PFSK-1 (cell line): ENCODE data around the gene SLC10A7.

Source experiments
- FOXP2 ChIP-seq: optimal IDR thresholded peaks from 2 replicates; pipeline ENCODE3; 2011; ENCODE audit warnings: borderline replicate concordance, control low read depth, inconsistent platforms; ENCODE audit not compliant: insufficient read depth; ENCODE audit errors: extremely low read length, extremely low read depth
- POLR2AphosphoS5 ChIP-seq: IDR thresholded peaks from 2 replicates; pipeline ENCODE4 v1.6.1; 2012; ENCODE audit warnings: low read depth, mild to moderate bottlenecking, control low read depth, low read length, moderate library complexity
- REST ChIP-seq, 2 experiments: IDR thresholded peaks; 2 replicates each; pipeline versions ENCODE4 v1.6.1 to v1.8.0; 2011 to 2012; ENCODE audit warnings: low read depth in 2 of 2, low read length in 2 of 2, control low read depth in 1 of 2, inconsistent platforms in 1 of 2, mild to moderate bottlenecking in 1 of 2, moderate library complexity in 1 of 2; ENCODE audit not compliant: insufficient read depth in 1 of 2
- SIN3A ChIP-seq: IDR thresholded peaks from 2 replicates; pipeline ENCODE4 v1.6.1; 2012; ENCODE audit warnings: mild to moderate bottlenecking, low read length, moderate library complexity, borderline replicate concordance; ENCODE audit not compliant: insufficient read depth
- TAF1 ChIP-seq: IDR thresholded peaks from 2 replicates; pipeline ENCODE4 v1.6.1; 2012; ENCODE audit warnings: low read length, control low read depth, borderline replicate concordance; ENCODE audit not compliant: insufficient read depth

- TF ChIP-seq POLR2AphosphoS5 (no peak), REST (IDR thresholded peaks at IDR 0.05; ENCODE audit: insufficient read depth in 1 of 2, low read depth in 2 of 2, low read length in 2 of 2) (no peak), TAF1 (no peak), SIN3A (no peak), FOXP2 (no peak)
These were observed 229.2 kb downstream of the SLC10A7 start for GRCh38 chr4:146292508-146292907.
